ENCODE measurements around the gene ZFYVE27. TPM values are rescaled to one million over a fixed set of nuclear protein-coding genes. Genes with fewer than 3 reads are reported as not detected.

ZFYVE27 gene
- total and polyA plus RNA-seq, 9 donors = 14.4 to 30.1 (median 25.6) TPM

GRCh38 chr10:97781618-97782331, 44.8 kb downstream of the ZFYVE27 start:
- WGBS, 3 donors = 71 to 75% (median 73%) methylated on average over 14 of the region's 14 CpGs
- H3K4me1 ChIP-seq (ENCODE audit: insufficient read depth) = peaks cover 6% of the 10 kb centered on the region
- H3K4me3 ChIP-seq = no peak overlapping the region
- H3K27me3 ChIP-seq = no peaks in the 10 kb centered on the region
- H3K9me3 ChIP-seq = no peaks in the 10 kb centered on the region
- TF ChIP-seq CTCF (IDR thresholded peaks at IDR 0.05) (no peak), POLR2A (IDR thresholded peaks at IDR 0.05) (no peak), EP300 (IDR thresholded peaks at IDR 0.05) (no peak)
- H3K36me3 ChIP-seq = no peaks in the 10 kb centered on the region
- H3K27ac ChIP-seq = no peak overlapping the region
- no peak for DNase-seq
- intact Hi-C loops (cut with DNase I) = no loop called here

- intact Hi-C loops (cut with DNase I) = no loop called here
- Histone ChIP-seq H3K9me3 (no peaks in the 10 kb centered on the region), H3K27ac (no peak overlapping the region), H3K4me1 (ENCODE audit: insufficient read depth) (peaks cover 6% of the 10 kb centered on the region), H3K4me3 (no peak overlapping the region), H3K36me3 (no peaks in the 10 kb centered on the region), H3K27me3 (no peaks in the 10 kb centered on the region)
- no peak for DNase-seq
- TF ChIP-seq CTCF (IDR thresholded peaks at IDR 0.05) = no peak
- no peak for TF ChIP-seq POLR2A (IDR thresholded peaks at IDR 0.05)
- no peak for TF ChIP-seq EP300 (IDR thresholded peaks at IDR 0.05)
- WGBS, 3 donors = 71 to 78% (median 72%) methylated on average over 11 of the region's 11 CpGs
These were observed 45.7 kb downstream of the ZFYVE27 start for GRCh38 chr10:97782455-97783228.

- 75 to 80% (median 79%) methylated on average over 9 of the region's 9 CpGs for WGBS, 3 donors
- Histone ChIP-seq H3K36me3 (no peaks in the 10 kb centered on the region), H3K4me1 (ENCODE audit: insufficient read depth) (peaks cover 6% of the 10 kb centered on the region), H3K4me3 (no peak overlapping the region), H3K27ac (no peak overlapping the region), H3K9me3 (no peaks in the 10 kb centered on the region), H3K27me3 (no peaks in the 10 kb centered on the region)
- TF ChIP-seq CTCF (IDR thresholded peaks at IDR 0.05) (no peak), EP300 (IDR thresholded peaks at IDR 0.05) (no peak), POLR2A (IDR thresholded peaks at IDR 0.05) (no peak)
- DNase-seq = no peak
- intact Hi-C loops (cut with DNase I) = no loop called here
These were observed 47.4 kb downstream of the ZFYVE27 start for GRCh38 chr10:97784200-97784810.

GRCh38 chr10:97785231-97785630, 48.3 kb downstream of the ZFYVE27 start:
- H3K27ac ChIP-seq = no peak overlapping the region
- no peak for DNase-seq
- H3K36me3 ChIP-seq = no peaks in the 10 kb centered on the region
- WGBS, 3 donors = 89 to 93% (median 91%) methylated on average over 5 of the region's 5 CpGs
- intact Hi-C loops (cut with DNase I) = no loop called here
- peaks cover 6% of the 10 kb centered on the region for H3K4me1 ChIP-seq (ENCODE audit: insufficient read depth)
- H3K27me3 ChIP-seq = no peaks in the 10 kb centered on the region
- H3K4me3 ChIP-seq = no peak overlapping the region
- TF ChIP-seq CTCF (IDR thresholded peaks at IDR 0.05) (no peak), POLR2A (IDR thresholded peaks at IDR 0.05) (no peak), EP300 (IDR thresholded peaks at IDR 0.05) (no peak)
- no peaks in the 10 kb centered on the region for H3K9me3 ChIP-seq

Data from ovary (tissue), 9 donors.